ENCODE results near the gene GAB2.

Gene GAB2

DNA sequence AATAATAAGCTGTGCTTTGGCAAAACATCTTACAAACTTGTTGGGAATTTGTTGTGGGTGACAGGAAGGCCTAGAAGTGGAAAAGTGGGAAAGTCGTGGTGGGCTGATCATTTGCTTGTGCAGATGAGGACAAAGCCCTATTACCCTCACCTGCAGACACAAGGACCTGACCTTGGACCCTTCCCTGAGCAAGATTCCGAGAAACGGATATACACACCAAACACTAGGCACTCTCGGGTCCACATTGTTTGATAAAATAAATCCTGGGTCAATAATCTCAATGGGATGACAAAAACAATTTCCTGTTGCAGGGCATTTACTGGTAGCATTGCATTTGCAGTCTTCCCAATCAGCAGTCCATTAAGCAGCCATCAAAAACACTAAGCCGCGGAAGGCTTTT, 89.7 kb downstream of the GAB2 start:
- H3K36me3 ChIP-seq (ENCODE audit: control insufficient read depth in 2 of 2, insufficient read depth in 1 of 2, low read length in 2 of 2), result no peaks in the 10 kb centered on the region
- H3K4me1 ChIP-seq (ENCODE audit: control insufficient read depth, insufficient read depth, low read length), result no peaks in the 10 kb centered on the region
- H3K27ac ChIP-seq (ENCODE audit: extremely low read depth, low read depth, low read length), result no peak overlapping the region
- no peak overlapping the region for H3K4me3 ChIP-seq (ENCODE audit: low read depth, low read length)
- ChIA-PET CTCF (no interaction called here), POLR2A (no interaction called here)
- H3K9me3 ChIP-seq (ENCODE audit: control insufficient read depth, insufficient read depth, low read depth, low read length), result no peaks in the 10 kb centered on the region
- TF ChIP-seq ZNF610 (tag by site-specific recombination; IDR thresholded peaks at IDR 0.05; ENCODE audit: borderline replicate concordance), result no peak
- TF ChIP-seq, protein P1, sequence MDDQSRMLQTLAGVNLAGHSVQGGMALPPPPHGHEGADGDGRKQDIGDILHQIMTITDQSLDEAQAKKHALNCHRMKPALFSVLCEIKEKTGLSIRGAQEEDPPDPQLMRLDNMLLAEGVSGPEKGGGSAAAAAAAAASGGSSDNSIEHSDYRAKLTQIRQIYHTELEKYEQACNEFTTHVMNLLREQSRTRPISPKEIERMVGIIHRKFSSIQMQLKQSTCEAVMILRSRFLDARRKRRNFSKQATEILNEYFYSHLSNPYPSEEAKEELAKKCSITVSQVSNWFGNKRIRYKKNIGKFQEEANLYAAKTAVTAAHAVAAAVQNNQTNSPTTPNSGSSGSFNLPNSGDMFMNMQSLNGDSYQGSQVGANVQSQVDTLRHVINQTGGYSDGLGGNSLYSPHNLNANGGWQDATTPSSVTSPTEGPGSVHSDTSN (CRISPR knock-in tag; IDR thresholded peaks at IDR 0.05), result no peak
- no peak for TF ChIP-seq ZNF155 (tag by site-specific recombination; IDR thresholded peaks at IDR 0.05)
- TF ChIP-seq YY2 (tag by site-specific recombination; IDR thresholded peaks at IDR 0.05), result no peak
- no peak for TF ChIP-seq HOXC10 (CRISPR knock-in tag; IDR thresholded peaks at IDR 0.05)
- TF ChIP-seq ZNF837 (tag by site-specific recombination; IDR thresholded peaks at IDR 0.05), result no peak
- no peak for TF ChIP-seq ZNF221 (tag by site-specific recombination; IDR thresholded peaks at IDR 0.05; ENCODE audit: borderline replicate concordance)
- TF ChIP-seq, protein P2, sequence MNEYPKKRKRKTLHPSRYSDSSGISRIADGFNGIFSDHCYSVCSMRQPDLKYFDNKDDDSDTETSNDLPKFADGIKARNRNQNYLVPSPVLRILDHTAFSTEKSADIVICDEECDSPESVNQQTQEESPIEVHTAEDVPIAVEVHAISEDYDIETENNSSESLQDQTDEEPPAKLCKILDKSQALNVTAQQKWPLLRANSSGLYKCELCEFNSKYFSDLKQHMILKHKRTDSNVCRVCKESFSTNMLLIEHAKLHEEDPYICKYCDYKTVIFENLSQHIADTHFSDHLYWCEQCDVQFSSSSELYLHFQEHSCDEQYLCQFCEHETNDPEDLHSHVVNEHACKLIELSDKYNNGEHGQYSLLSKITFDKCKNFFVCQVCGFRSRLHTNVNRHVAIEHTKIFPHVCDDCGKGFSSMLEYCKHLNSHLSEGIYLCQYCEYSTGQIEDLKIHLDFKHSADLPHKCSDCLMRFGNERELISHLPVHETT (tag by site-specific recombination; IDR thresholded peaks at IDR 0.05), result no peak
- TF ChIP-seq, protein P3, sequence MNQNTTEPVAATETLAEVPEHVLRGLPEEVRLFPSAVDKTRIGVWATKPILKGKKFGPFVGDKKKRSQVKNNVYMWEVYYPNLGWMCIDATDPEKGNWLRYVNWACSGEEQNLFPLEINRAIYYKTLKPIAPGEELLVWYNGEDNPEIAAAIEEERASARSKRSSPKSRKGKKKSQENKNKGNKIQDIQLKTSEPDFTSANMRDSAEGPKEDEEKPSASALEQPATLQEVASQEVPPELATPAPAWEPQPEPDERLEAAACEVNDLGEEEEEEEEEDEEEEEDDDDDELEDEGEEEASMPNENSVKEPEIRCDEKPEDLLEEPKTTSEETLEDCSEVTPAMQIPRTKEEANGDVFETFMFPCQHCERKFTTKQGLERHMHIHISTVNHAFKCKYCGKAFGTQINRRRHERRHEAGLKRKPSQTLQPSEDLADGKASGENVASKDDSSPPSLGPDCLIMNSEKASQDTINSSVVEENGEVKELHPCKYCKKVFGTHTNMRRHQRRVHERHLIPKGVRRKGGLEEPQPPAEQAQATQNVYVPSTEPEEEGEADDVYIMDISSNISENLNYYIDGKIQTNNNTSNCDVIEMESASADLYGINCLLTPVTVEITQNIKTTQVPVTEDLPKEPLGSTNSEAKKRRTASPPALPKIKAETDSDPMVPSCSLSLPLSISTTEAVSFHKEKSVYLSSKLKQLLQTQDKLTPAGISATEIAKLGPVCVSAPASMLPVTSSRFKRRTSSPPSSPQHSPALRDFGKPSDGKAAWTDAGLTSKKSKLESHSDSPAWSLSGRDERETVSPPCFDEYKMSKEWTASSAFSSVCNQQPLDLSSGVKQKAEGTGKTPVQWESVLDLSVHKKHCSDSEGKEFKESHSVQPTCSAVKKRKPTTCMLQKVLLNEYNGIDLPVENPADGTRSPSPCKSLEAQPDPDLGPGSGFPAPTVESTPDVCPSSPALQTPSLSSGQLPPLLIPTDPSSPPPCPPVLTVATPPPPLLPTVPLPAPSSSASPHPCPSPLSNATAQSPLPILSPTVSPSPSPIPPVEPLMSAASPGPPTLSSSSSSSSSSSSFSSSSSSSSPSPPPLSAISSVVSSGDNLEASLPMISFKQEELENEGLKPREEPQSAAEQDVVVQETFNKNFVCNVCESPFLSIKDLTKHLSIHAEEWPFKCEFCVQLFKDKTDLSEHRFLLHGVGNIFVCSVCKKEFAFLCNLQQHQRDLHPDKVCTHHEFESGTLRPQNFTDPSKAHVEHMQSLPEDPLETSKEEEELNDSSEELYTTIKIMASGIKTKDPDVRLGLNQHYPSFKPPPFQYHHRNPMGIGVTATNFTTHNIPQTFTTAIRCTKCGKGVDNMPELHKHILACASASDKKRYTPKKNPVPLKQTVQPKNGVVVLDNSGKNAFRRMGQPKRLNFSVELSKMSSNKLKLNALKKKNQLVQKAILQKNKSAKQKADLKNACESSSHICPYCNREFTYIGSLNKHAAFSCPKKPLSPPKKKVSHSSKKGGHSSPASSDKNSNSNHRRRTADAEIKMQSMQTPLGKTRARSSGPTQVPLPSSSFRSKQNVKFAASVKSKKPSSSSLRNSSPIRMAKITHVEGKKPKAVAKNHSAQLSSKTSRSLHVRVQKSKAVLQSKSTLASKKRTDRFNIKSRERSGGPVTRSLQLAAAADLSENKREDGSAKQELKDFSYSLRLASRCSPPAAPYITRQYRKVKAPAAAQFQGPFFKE (tag by site-specific recombination; IDR thresholded peaks at IDR 0.05; ENCODE audit: borderline replicate concordance), result no peak
- no peak for TF ChIP-seq ZNF423 (tag by site-specific recombination; IDR thresholded peaks at IDR 0.05)
- no peak for TF ChIP-seq ZNF626 (tag by site-specific recombination; IDR thresholded peaks at IDR 0.05)
- TF ChIP-seq ZNF548 (tag by site-specific recombination; IDR thresholded peaks at IDR 0.05), result no peak
- TF ChIP-seq ZNF658 (tag by site-specific recombination; IDR thresholded peaks at IDR 0.05), result no peak
- no peak for TF ChIP-seq ZNF140 (tag by site-specific recombination; IDR thresholded peaks at IDR 0.05)
- no peak for TF ChIP-seq ZNF311 (tag by site-specific recombination; IDR thresholded peaks at IDR 0.05; ENCODE audit: borderline replicate concordance)
- no peak for TF ChIP-seq SETDB1 (IDR thresholded peaks at IDR 0.05; ENCODE audit: insufficient read length, low read length)
- no peak for TF ChIP-seq TCF7L2 (IDR thresholded peaks at IDR 0.05; ENCODE audit: borderline replicate concordance, low read depth, low read length)
- TF ChIP-seq, protein P4, sequence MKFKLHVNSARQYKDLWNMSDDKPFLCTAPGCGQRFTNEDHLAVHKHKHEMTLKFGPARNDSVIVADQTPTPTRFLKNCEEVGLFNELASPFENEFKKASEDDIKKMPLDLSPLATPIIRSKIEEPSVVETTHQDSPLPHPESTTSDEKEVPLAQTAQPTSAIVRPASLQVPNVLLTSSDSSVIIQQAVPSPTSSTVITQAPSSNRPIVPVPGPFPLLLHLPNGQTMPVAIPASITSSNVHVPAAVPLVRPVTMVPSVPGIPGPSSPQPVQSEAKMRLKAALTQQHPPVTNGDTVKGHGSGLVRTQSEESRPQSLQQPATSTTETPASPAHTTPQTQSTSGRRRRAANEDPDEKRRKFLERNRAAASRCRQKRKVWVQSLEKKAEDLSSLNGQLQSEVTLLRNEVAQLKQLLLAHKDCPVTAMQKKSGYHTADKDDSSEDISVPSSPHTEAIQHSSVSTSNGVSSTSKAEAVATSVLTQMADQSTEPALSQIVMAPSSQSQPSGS (tag by site-specific recombination; IDR thresholded peaks at IDR 0.05; ENCODE audit: low read depth), result no peak
- TF ChIP-seq ZNF530 (tag by site-specific recombination; IDR thresholded peaks at IDR 0.05; ENCODE audit: low read depth), result no peak
- TF ChIP-seq ZNF175 (tag by site-specific recombination; IDR thresholded peaks at IDR 0.05), result no peak
